HEK293 (cell line): ENCODE data around the gene MED25.
A peak's percentile ranks its signal among the peaks of the same experiment; 100 is the strongest.

Experiments used
- HOXD13 ChIP-seq: sonication (generic); formaldehyde crosslinking; IDR thresholded peaks from 2 replicates; pipeline ENCODE4 v1.8.0; 2022; ENCODE audit warnings: missing genetic modification reagents, borderline replicate concordance
- PATZ1 ChIP-seq: fragments of 450-650 bp; formaldehyde crosslinking; IDR thresholded peaks from 2 replicates; pipeline ENCODE4 v1.5.1; 2016; ENCODE audit warnings: missing biosample characterization, missing genetic modification characterization
- PRDM1 ChIP-seq: fragments of 450-650 bp; formaldehyde crosslinking; IDR thresholded peaks from 2 replicates; pipeline ENCODE4; 2016; ENCODE audit warnings: missing biosample characterization, missing genetic modification characterization
- SP2 ChIP-seq: fragments of 450-650 bp; formaldehyde crosslinking; IDR thresholded peaks from 2 replicates; pipeline ENCODE4 v1.5.1; 2016; ENCODE audit warnings: missing biosample characterization, missing genetic modification characterization
- TSHZ1 ChIP-seq: fragments of 450-650 bp; formaldehyde crosslinking; IDR thresholded peaks from 2 replicates; pipeline ENCODE4 v1.5.1; 2016; ENCODE audit warnings: missing biosample characterization, missing genetic modification characterization, borderline replicate concordance
- YY1 ChIP-seq: fragments of 450-650 bp; formaldehyde crosslinking; IDR thresholded peaks from 2 replicates; pipeline ENCODE4 v1.5.1; 2018; ENCODE audit warnings: missing biosample characterization, missing genetic modification characterization
- ZBTB11 ChIP-seq: fragments of 450-650 bp; formaldehyde crosslinking; conservative IDR thresholded peaks from 2 replicates; pipeline ENCODE4 v1.5.1; 2016; ENCODE audit warnings: low read depth, missing biosample characterization, missing genetic modification characterization
- ZBTB21 ChIP-seq: fragments of 450-650 bp; formaldehyde crosslinking; IDR thresholded peaks from 2 replicates; pipeline ENCODE4 v1.5.1; 2017; ENCODE audit warnings: missing biosample characterization, missing genetic modification characterization
- ZEB2 ChIP-seq: fragments of 450-650 bp; formaldehyde crosslinking; IDR thresholded peaks from 2 replicates; pipeline ENCODE4 v1.5.1; 2016; ENCODE audit warnings: missing biosample characterization, missing genetic modification characterization
- ZNF157 ChIP-seq: fragments of 450-650 bp; formaldehyde crosslinking; IDR thresholded peaks from 2 replicates; pipeline ENCODE4 v1.5.1; 2016; ENCODE audit warnings: missing biosample characterization, missing genetic modification characterization
- ZNF174 ChIP-seq: fragments of 450-650 bp; formaldehyde crosslinking; IDR thresholded peaks from 2 replicates; pipeline ENCODE4 v1.5.0; 2017; ENCODE audit warnings: missing biosample characterization, mild to moderate bottlenecking, missing genetic modification characterization
- ZNF2 ChIP-seq: fragments of 450-650 bp; formaldehyde crosslinking; IDR thresholded peaks from 2 replicates; pipeline ENCODE4 v1.5.1; 2016; ENCODE audit warnings: missing biosample characterization, missing genetic modification characterization
- ZNF202 ChIP-seq: fragments of 450-650 bp; formaldehyde crosslinking; IDR thresholded peaks from 2 replicates; pipeline ENCODE4 v1.5.1; 2016; ENCODE audit warnings: missing biosample characterization, missing genetic modification characterization, borderline replicate concordance
- ZNF239 ChIP-seq: fragments of 450-650 bp; formaldehyde crosslinking; IDR thresholded peaks from 2 replicates; pipeline ENCODE4 v1.5.1; 2016; ENCODE audit warnings: missing biosample characterization, missing genetic modification characterization
- ZNF24 ChIP-seq: fragments of 450-650 bp; formaldehyde crosslinking; IDR thresholded peaks from 2 replicates; pipeline ENCODE4 v1.5.1; 2016; ENCODE audit warnings: missing biosample characterization, missing genetic modification characterization
- ZNF37A ChIP-seq: fragments of 450-650 bp; IDR thresholded peaks from 2 replicates; pipeline ENCODE4 v1.5.1; 2018; ENCODE audit warnings: missing biosample characterization, missing genetic modification characterization
- ZNF423 ChIP-seq: fragments of 450-650 bp; formaldehyde crosslinking; IDR thresholded peaks from 2 replicates; pipeline ENCODE4 v1.5.1; 2016; ENCODE audit warnings: missing biosample characterization, missing genetic modification characterization
- ZNF449 ChIP-seq: fragments of 450-650 bp; formaldehyde crosslinking; IDR thresholded peaks from 2 replicates; pipeline ENCODE4 v1.5.1; 2017; ENCODE audit warnings: missing biosample characterization, mild to moderate bottlenecking, missing genetic modification characterization, moderate library complexity
- ZNF48 ChIP-seq: fragments of 450-650 bp; formaldehyde crosslinking; IDR thresholded peaks from 2 replicates; pipeline ENCODE4 v1.5.1; 2016; ENCODE audit warnings: missing biosample characterization, missing genetic modification characterization
- ZNF571 ChIP-seq: fragments of 450-650 bp; formaldehyde crosslinking; IDR thresholded peaks from 2 replicates; pipeline ENCODE4 v1.5.0; 2017; ENCODE audit warnings: missing biosample characterization, missing genetic modification characterization
- ZNF623 ChIP-seq: fragments of 450-650 bp; formaldehyde crosslinking; IDR thresholded peaks from 2 replicates; pipeline ENCODE4 v1.5.1; 2016; ENCODE audit warnings: missing biosample characterization, missing genetic modification characterization
- ZNF677 ChIP-seq: fragments of 450-650 bp; IDR thresholded peaks from 2 replicates; pipeline ENCODE4 v1.5.0; 2018; ENCODE audit warnings: missing biosample characterization, mild to moderate bottlenecking, missing genetic modification characterization, moderate library complexity
- ZNF747 ChIP-seq: fragments of 450-650 bp; formaldehyde crosslinking; IDR thresholded peaks from 2 replicates; pipeline ENCODE4 v1.5.1; 2016; ENCODE audit warnings: missing biosample characterization, missing genetic modification characterization
- TF ChIP-seq, protein P1 (sequence below): fragments of 450-650 bp; formaldehyde crosslinking; IDR thresholded peaks from 2 replicates; pipeline ENCODE4 v1.5.1; 2017; ENCODE audit warnings: missing biosample characterization, missing genetic modification characterization
- TF ChIP-seq, protein P2 (sequence below): fragments of 450-650 bp; formaldehyde crosslinking; IDR thresholded peaks from 2 replicates; pipeline ENCODE4 v1.5.1; 2016; ENCODE audit warnings: missing biosample characterization, missing genetic modification characterization, low read depth

MED25 gene

DNA sequence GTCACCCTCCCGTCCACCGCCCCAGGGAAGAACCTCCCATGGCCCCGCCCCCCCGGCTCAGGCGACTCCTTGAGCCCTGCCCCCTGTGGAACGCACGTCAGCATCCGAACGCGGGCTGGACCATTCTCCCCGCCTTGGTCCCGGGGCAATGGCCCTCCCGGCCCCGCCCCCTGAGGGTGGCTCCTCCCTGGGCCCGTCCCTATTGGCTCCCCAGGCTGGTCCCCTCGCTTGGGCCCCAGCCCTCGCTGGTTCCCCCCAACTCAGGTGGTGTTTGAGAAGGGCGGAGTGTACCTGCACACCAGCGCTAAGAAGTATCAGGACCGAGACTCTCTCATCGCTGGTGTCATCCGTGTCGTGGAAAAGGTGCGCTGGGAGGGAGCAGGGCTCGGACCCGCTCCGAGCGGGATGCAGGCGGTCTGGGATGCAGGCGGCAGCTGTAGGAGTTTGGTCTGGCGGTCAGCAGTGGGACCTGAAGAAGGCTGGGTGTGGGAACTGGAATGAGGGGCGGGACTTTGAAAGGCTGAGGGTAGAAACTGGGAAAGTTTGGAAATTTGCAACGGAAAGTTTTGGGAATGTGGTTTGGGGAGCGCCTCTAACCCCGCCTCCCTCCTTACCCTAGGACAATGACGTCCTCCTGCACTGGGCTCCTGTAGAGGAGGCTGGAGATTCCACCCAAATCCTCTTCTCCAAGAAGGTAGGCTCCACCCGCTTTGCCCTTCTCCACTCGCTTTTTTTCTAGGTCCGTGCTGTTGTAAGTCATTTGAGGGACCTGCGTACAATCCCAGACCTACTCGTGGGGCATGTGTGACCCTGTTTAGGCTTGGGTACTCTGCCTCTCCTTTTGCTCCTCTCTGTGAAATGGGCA lies 60.0 kb downstream of the MED25 start (continued):
- TF ChIP-seq HOXD13 (CRISPR knock-in tag) (no peak), ZNF623 (tag by site-specific recombination) (no peak), ZNF747 (tag by site-specific recombination) (no peak), ZNF423 (tag by site-specific recombination) (no peak), ZNF677 (tag by site-specific recombination) (no peak), ZNF174 (tag by site-specific recombination) (no peak), YY1 (tag by site-specific recombination) (no peak), ZBTB11 (tag by site-specific recombination) (no peak), ZNF449 (tag by site-specific recombination) (no peak), ZNF24 (tag by site-specific recombination) (no peak), ZBTB21 (tag by site-specific recombination) (no peak), ZNF37A (tag by site-specific recombination) (no peak), PATZ1 (tag by site-specific recombination) (peak; percentile 88), ZNF239 (tag by site-specific recombination) (no peak), PRDM1 (peak; percentile 87), ZNF2 (no peak), ZNF202 (tag by site-specific recombination) (no peak), TSHZ1 (tag by site-specific recombination) (no peak), ZEB2 (peak; percentile 32; the same call in 1 of the 2 replicates), ZNF157 (tag by site-specific recombination) (no peak), ZNF48 (tag by site-specific recombination) (no peak), SP2 (tag by site-specific recombination) (peak; percentile 83), ZNF571 (tag by site-specific recombination) (no peak)
- TF ChIP-seq, protein P1, sequence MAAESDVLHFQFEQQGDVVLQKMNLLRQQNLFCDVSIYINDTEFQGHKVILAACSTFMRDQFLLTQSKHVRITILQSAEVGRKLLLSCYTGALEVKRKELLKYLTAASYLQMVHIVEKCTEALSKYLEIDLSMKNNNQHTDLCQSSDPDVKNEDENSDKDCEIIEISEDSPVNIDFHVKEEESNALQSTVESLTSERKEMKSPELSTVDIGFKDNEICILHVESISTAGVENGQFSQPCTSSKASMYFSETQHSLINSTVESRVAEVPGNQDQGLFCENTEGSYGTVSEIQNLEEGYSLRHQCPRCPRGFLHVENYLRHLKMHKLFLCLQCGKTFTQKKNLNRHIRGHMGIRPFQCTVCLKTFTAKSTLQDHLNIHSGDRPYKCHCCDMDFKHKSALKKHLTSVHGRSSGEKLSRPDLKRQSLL (tag by site-specific recombination) = no peak
- TF ChIP-seq, protein P2, sequence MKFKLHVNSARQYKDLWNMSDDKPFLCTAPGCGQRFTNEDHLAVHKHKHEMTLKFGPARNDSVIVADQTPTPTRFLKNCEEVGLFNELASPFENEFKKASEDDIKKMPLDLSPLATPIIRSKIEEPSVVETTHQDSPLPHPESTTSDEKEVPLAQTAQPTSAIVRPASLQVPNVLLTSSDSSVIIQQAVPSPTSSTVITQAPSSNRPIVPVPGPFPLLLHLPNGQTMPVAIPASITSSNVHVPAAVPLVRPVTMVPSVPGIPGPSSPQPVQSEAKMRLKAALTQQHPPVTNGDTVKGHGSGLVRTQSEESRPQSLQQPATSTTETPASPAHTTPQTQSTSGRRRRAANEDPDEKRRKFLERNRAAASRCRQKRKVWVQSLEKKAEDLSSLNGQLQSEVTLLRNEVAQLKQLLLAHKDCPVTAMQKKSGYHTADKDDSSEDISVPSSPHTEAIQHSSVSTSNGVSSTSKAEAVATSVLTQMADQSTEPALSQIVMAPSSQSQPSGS (tag by site-specific recombination) = no peak
